RWPE2 (cell line): ENCODE measurements around the gene TLE3.

Experiments
- ATAC-seq: fragments of 200-7000 bp; cut with Tn5 transposase; 3 replicates; pipeline ENCODE4 v1.9.1; 2021; ENCODE audit warnings: low read depth
- DNase-seq: peaks from one replicate; pipeline ENCODE4 v3.0.0-alpha.2; 2020; ENCODE audit warnings: low spot score
- H3K27ac ChIP-seq: fragments of 450-650 bp; 2 replicates; pipeline ENCODE4 v1.5.1; 2017; ENCODE audit warnings: mild to moderate bottlenecking; ENCODE audit not compliant: poor library complexity, severe bottlenecking
- H3K27me3 ChIP-seq: fragments of 250-450 bp; sonication (Bioruptor Pico); 2 replicates; pipeline ENCODE4 v1.5.1; 2021; ENCODE audit warnings: mild to moderate bottlenecking, moderate library complexity; ENCODE audit not compliant: insufficient read depth, poor library complexity, severe bottlenecking
- H3K36me3 ChIP-seq: fragments of 250-450 bp; sonication (Bioruptor Pico); 2 replicates; pipeline ENCODE4 v1.5.1; 2020; ENCODE audit warnings: low read depth, mild to moderate bottlenecking, moderate library complexity
- H3K4me1 ChIP-seq: fragments of 250-450 bp; sonication (Bioruptor Pico); 2 replicates; pipeline ENCODE4 v1.5.1; 2021; ENCODE audit warnings: mild to moderate bottlenecking, moderate library complexity; ENCODE audit not compliant: insufficient read depth, poor library complexity, severe bottlenecking
- H3K4me3 ChIP-seq: fragments of 250-450 bp; sonication (Bioruptor Pico); 2 replicates; pipeline ENCODE4 v1.5.1; 2021; ENCODE audit warnings: mild to moderate bottlenecking, moderate library complexity; ENCODE audit not compliant: severe bottlenecking
- H3K9me3 ChIP-seq: fragments of 250-450 bp; sonication (Bioruptor Pico); 2 replicates; pipeline ENCODE4 v1.5.1; 2021; ENCODE audit warnings: mild to moderate bottlenecking, moderate library complexity; ENCODE audit not compliant: severe bottlenecking
- CTCF ChIP-seq: fragments of 450-650 bp; IDR thresholded peaks from one replicate; pipeline ENCODE4 v1.5.1; 2017; ENCODE audit warnings: mild to moderate bottlenecking, moderate library complexity; ENCODE audit not compliant: poor library complexity, severe bottlenecking

TLE3 gene

GRCh38 chr15:70142322-70143191 lies 44.8 kb upstream of the TLE3 start:
- DNase-seq = no peak
- H3K4me3 ChIP-seq = no peak overlapping the region
- H3K27me3 ChIP-seq = no peaks in the 10 kb centered on the region

GRCh38 chr15:70142072-70142321 lies 44.3 kb upstream of the TLE3 start:
- Histone ChIP-seq H3K4me3 (no peak overlapping the region), H3K36me3 (no peaks in the 10 kb centered on the region), H3K9me3 (no peaks in the 10 kb centered on the region), H3K4me1 (no peaks in the 10 kb centered on the region), H3K27ac (no peak overlapping the region), H3K27me3 (no peaks in the 10 kb centered on the region)
- TF ChIP-seq CTCF = no peak
- DNase-seq (no peak), ATAC-seq (no peak)

More at GRCh38 chr15:70142322-70143191, 44.8 kb upstream of the TLE3 start:
- no peaks in the 10 kb centered on the region for H3K36me3 ChIP-seq
- no peaks in the 10 kb centered on the region for H3K4me1 ChIP-seq
- no peak overlapping the region for H3K27ac ChIP-seq
- ATAC-seq = no peak
- no peaks in the 10 kb centered on the region for H3K9me3 ChIP-seq
- TF ChIP-seq CTCF = no peak

- Histone ChIP-seq H3K27me3 (no peaks in the 10 kb centered on the region), H3K27ac (no peak overlapping the region), H3K36me3 (no peaks in the 10 kb centered on the region), H3K4me3 (no peak overlapping the region), H3K9me3 (no peaks in the 10 kb centered on the region), H3K4me1 (no peaks in the 10 kb centered on the region)
- DNase-seq = no peak
- no peak for TF ChIP-seq CTCF
- no peak for ATAC-seq
These were observed 43.8 kb upstream of the TLE3 start for GRCh38 chr15:70141376-70142071.

- no peaks in the 10 kb centered on the region for H3K27me3 ChIP-seq
- ATAC-seq (no peak; the same call in 2 of the 3 replicates), DNase-seq (no peak)
- H3K4me1 ChIP-seq = no peaks in the 10 kb centered on the region
- H3K9me3 ChIP-seq = no peaks in the 10 kb centered on the region
- H3K4me3 ChIP-seq = no peak overlapping the region
- H3K36me3 ChIP-seq = no peaks in the 10 kb centered on the region
- no peak for TF ChIP-seq CTCF
- H3K27ac ChIP-seq = no peak overlapping the region
These were observed 43.0 kb upstream of the TLE3 start for GRCh38 chr15:70140543-70141375.
